HFFc6 (cell line): ENCODE measurements around the gene KSR2. TPM values are rescaled to one million over a fixed set of nuclear protein-coding genes. Genes with fewer than 3 reads are reported as not detected.

Experiments used
- DNase-seq: peaks from one replicate; pipeline ENCODE4 v3.0.0-alpha.2; 2018
- H3K27ac Mint-ChIP-seq: 2 replicates; pipeline ENCODE4 v1.8.0; 2020; ENCODE audit warnings: mild to moderate bottlenecking, mixed read lengths
- H3K27me3 Mint-ChIP-seq: 2 replicates; pipeline ENCODE4 v1.8.0; 2021; ENCODE audit warnings: mild to moderate bottlenecking, moderate library complexity, mixed read lengths; ENCODE audit not compliant: insufficient read depth
- H3K36me3 Mint-ChIP-seq: 2 replicates; pipeline ENCODE4 v1.8.0; 2021; ENCODE audit warnings: low read depth, mixed read lengths
- H3K4me1 Mint-ChIP-seq: 2 replicates; pipeline ENCODE4 v1.8.0; 2020; ENCODE audit warnings: low read depth, mixed read lengths
- H3K4me3 Mint-ChIP-seq: 2 replicates; pipeline ENCODE4 v1.8.0; 2020; ENCODE audit warnings: mild to moderate bottlenecking, moderate library complexity, mixed read lengths
- H3K9me3 Mint-ChIP-seq: 2 replicates; pipeline ENCODE4 v1.8.0; 2020; ENCODE audit warnings: mild to moderate bottlenecking, mixed read lengths
- CTCF ChIP-seq: fragments of 200-600 bp; sonication (generic); IDR thresholded peaks from 2 replicates; pipeline ENCODE4 v1.5.0; 2021; ENCODE audit warnings: antibody characterized with exemption, mild to moderate bottlenecking
- total RNA-seq, 6 experiments: library from RNA; stranded (reverse); fragmentation: NEBNext Ultra II Directional; extraction: Animal tissue kit (Norgen Biotek cat#: 25700); gene quantifications; 2 replicates in 1 of 6; 3 replicates in 5 of 6; pipeline ENCODE4 v1.2.3, GENCODE V29; 2021

Gene KSR2
- total RNA-seq, 6 experiments from 2014 or later = 0.09 to 0.22 (median 0.12) TPM; not detected in 2

GRCh38 chr12:117967512-117967911, 1.3 kb downstream of the KSR2 start:
- no peak overlapping the region for H3K4me3 Mint-ChIP-seq
- peaks cover 13% of the 10 kb centered on the region for H3K9me3 Mint-ChIP-seq
- DNase-seq = no peak
- no peak overlapping the region for H3K27ac Mint-ChIP-seq
- no peak for TF ChIP-seq CTCF
- H3K36me3 Mint-ChIP-seq = 0 out of 2 replicates have a peak, but pooled peaks cover 3% of the 10 kb centered on the region
- H3K27me3 Mint-ChIP-seq = peaks cover 20% of the 10 kb centered on the region
- H3K4me1 Mint-ChIP-seq = no peaks in the 10 kb centered on the region

- Mint-ChIP-seq H3K27ac (no peak overlapping the region), H3K36me3 (0 out of 2 replicates have a peak, but pooled peaks cover 3% of the 10 kb centered on the region), H3K4me3 (no peak overlapping the region), H3K4me1 (no peaks in the 10 kb centered on the region), H3K9me3 (peaks cover 11% of the 10 kb centered on the region), H3K27me3 (peaks cover 23% of the 10 kb centered on the region)
- no peak for DNase-seq
- TF ChIP-seq CTCF = no peak
Measured at GRCh38 chr12:117967043-117967442, 1.7 kb downstream of the KSR2 start.

- no peak overlapping the region for H3K27ac Mint-ChIP-seq
- no peak for TF ChIP-seq CTCF
- H3K4me3 Mint-ChIP-seq = no peak overlapping the region
- no peak for DNase-seq
- 0 out of 2 replicates have a peak, but pooled peaks cover 3% of the 10 kb centered on the region for H3K36me3 Mint-ChIP-seq
- H3K4me1 Mint-ChIP-seq = no peaks in the 10 kb centered on the region
- H3K27me3 Mint-ChIP-seq = peaks cover 22% of the 10 kb centered on the region
- H3K9me3 Mint-ChIP-seq = peaks cover 6% of the 10 kb centered on the region
Measured at GRCh38 chr12:117966511-117966910, 2.3 kb downstream of the KSR2 start.

GRCh38 chr12:117963836-117964235, 5.0 kb downstream of the KSR2 start:
- no peak overlapping the region for H3K4me3 Mint-ChIP-seq
- peaks cover 19% of the 10 kb centered on the region for H3K27me3 Mint-ChIP-seq

GRCh38 chr12:117936722-117937484, 31.9 kb downstream of the KSR2 start:
- no peak for DNase-seq
- Mint-ChIP-seq H3K27me3 (peaks cover 4% of the 10 kb centered on the region), H3K27ac (no peak overlapping the region), H3K9me3 (no peaks in the 10 kb centered on the region; the same call in 1 of the 2 replicates), H3K4me3 (no peak overlapping the region), H3K4me1 (no peaks in the 10 kb centered on the region), H3K36me3 (no peaks in the 10 kb centered on the region)
- no peak for TF ChIP-seq CTCF

More at GRCh38 chr12:117963836-117964235, 5.0 kb downstream of the KSR2 start:
- no peaks in the 10 kb centered on the region for H3K36me3 Mint-ChIP-seq
- no peak for DNase-seq
- H3K27ac Mint-ChIP-seq = no peak overlapping the region
- H3K4me1 Mint-ChIP-seq = no peaks in the 10 kb centered on the region
- no peak for TF ChIP-seq CTCF
- no peaks in the 10 kb centered on the region; the same call in 1 of the 2 replicates for H3K9me3 Mint-ChIP-seq
